ENCODE results near the gene ADAMTS8. TPM values are rescaled to one million over a fixed set of nuclear protein-coding genes. Genes with fewer than 3 reads are reported as not detected.

ADAMTS8 gene
- total and polyA plus RNA-seq, 9 of the 15 experiments (the other 6 are each of a cell fraction or from before 2014, with no cell fraction given), result not detected

GRCh38 chr11:130414107-130415080, 14.0 kb downstream of the ADAMTS8 start (continued):
- TF ChIP-seq TEAD2 (tag; IDR thresholded peaks at IDR 0.05) (no peak), DLX4 (CRISPR knock-in tag; IDR thresholded peaks at IDR 0.05) (no peak), IRF1 (CRISPR knock-in tag; IDR thresholded peaks at IDR 0.05; ENCODE audit: borderline replicate concordance) (no peak), ZFP91 (CRISPR knock-in tag; IDR thresholded peaks at IDR 0.05) (no peak)
